ENCODE data around the gene KDM1A. TPM values are rescaled to one million over a fixed set of nuclear protein-coding genes. Genes with fewer than 3 reads are reported as not detected.

KDM1A gene
- total RNA-seq, 1 donor from 2014 or later: 27.4 TPM

DNA sequence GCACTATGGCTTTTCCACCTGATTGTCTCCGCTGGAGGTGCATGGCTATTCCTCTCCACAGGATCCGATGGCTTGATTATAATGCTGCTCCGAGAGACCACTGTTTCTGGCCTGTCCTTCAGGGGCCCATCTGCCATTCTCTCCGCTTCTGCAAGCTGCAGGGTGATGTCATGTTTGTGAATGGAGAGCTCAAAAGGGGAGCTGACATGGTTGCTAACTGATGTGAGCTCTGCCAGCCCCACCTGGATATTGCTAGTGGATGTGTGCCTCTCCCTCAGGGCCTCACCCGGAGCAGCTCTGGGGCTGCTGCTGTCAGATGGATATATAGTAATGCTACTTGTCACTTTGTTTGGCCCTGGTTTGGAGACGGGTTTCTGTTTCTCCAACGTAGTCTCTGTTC lies 72.3 kb downstream of the KDM1A start:
- no peaks in the 10 kb centered on the region for H3K9me3 ChIP-seq (replicated peaks)
- DNase-seq: no peak
- no peak overlapping the region for H3K4me3 ChIP-seq
- H3K36me3 ChIP-seq: peaks cover 76% of the 10 kb centered on the region
- no peak overlapping the region for H3K27ac ChIP-seq (replicated peaks)
- intact Hi-C loops (cut with micrococcal nuclease): no loop called here
- TF ChIP-seq, protein P1, sequence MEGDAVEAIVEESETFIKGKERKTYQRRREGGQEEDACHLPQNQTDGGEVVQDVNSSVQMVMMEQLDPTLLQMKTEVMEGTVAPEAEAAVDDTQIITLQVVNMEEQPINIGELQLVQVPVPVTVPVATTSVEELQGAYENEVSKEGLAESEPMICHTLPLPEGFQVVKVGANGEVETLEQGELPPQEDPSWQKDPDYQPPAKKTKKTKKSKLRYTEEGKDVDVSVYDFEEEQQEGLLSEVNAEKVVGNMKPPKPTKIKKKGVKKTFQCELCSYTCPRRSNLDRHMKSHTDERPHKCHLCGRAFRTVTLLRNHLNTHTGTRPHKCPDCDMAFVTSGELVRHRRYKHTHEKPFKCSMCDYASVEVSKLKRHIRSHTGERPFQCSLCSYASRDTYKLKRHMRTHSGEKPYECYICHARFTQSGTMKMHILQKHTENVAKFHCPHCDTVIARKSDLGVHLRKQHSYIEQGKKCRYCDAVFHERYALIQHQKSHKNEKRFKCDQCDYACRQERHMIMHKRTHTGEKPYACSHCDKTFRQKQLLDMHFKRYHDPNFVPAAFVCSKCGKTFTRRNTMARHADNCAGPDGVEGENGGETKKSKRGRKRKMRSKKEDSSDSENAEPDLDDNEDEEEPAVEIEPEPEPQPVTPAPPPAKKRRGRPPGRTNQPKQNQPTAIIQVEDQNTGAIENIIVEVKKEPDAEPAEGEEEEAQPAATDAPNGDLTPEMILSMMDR (IDR thresholded peaks at IDR 0.05; ENCODE audit: borderline replicate concordance): no peak
- H3K27me3 ChIP-seq (ENCODE audit: low read depth): no peaks in the 10 kb centered on the region
- no peaks in the 10 kb centered on the region for H3K4me1 ChIP-seq

GRCh38 chr1:23092447-23092846 lies 73.2 kb downstream of the KDM1A start:
- no peaks in the 10 kb centered on the region for H3K27me3 ChIP-seq (ENCODE audit: low read depth)
- H3K9me3 ChIP-seq (replicated peaks): no peaks in the 10 kb centered on the region
- H3K4me3 ChIP-seq: no peak overlapping the region
- intact Hi-C loops (cut with micrococcal nuclease): no loop called here
- TF ChIP-seq, protein P1 (IDR thresholded peaks at IDR 0.05; ENCODE audit: borderline replicate concordance): no peak
- DNase-seq: no peak
- peaks cover 72% of the 10 kb centered on the region for H3K36me3 ChIP-seq
- H3K4me1 ChIP-seq: no peaks in the 10 kb centered on the region
- H3K27ac ChIP-seq (replicated peaks): no peak overlapping the region

- TF ChIP-seq, protein P1 (IDR thresholded peaks at IDR 0.05; ENCODE audit: borderline replicate concordance): no peak
- peaks cover 42% of the 10 kb centered on the region for H3K4me1 ChIP-seq
- no peak for DNase-seq
- peaks cover 26% of the 10 kb centered on the region for H3K36me3 ChIP-seq
- no peaks in the 10 kb centered on the region for H3K27me3 ChIP-seq (ENCODE audit: low read depth)
- no peaks in the 10 kb centered on the region for H3K9me3 ChIP-seq (replicated peaks)
- intact Hi-C loops (cut with micrococcal nuclease): no loop called here
- no peak overlapping the region for H3K4me3 ChIP-seq
- H3K27ac ChIP-seq (replicated peaks): no peak overlapping the region
Measured at GRCh38 chr1:23097316-23097715, 78.0 kb downstream of the KDM1A start.

- TF ChIP-seq, protein P1 (IDR thresholded peaks at IDR 0.05; ENCODE audit: borderline replicate concordance): peak; percentile 96
- no peaks in the 10 kb centered on the region for H3K9me3 ChIP-seq (replicated peaks)
- H3K4me3 ChIP-seq: no peak overlapping the region
- intact Hi-C loops (cut with micrococcal nuclease): loop anchor here (2.0 kb wide), 1 partner anchor 86 kb away; no protein-coding TSS in a partner anchor
- H3K27me3 ChIP-seq (ENCODE audit: low read depth): no peaks in the 10 kb centered on the region
- H3K4me1 ChIP-seq: peaks cover 54% of the 10 kb centered on the region
- H3K36me3 ChIP-seq: peaks cover 13% of the 10 kb centered on the region
- peak; percentile 24 for DNase-seq
- H3K27ac ChIP-seq (replicated peaks): peak overlapping the region; percentile 37
Measured at GRCh38 chr1:23098463-23099170, 79.3 kb downstream of the KDM1A start.

GRCh38 chr1:23099171-23099536 lies 79.9 kb downstream of the KDM1A start:
- intact Hi-C loops (cut with micrococcal nuclease): loop anchor here (2.0 kb wide), 1 partner anchor 86 kb away; no protein-coding TSS in a partner anchor
- H3K4me3 ChIP-seq: no peak overlapping the region
- peak overlapping the region; percentile 37 for H3K27ac ChIP-seq (replicated peaks)
- H3K9me3 ChIP-seq (replicated peaks): no peaks in the 10 kb centered on the region
- DNase-seq: no peak
- H3K36me3 ChIP-seq: peaks cover 7% of the 10 kb centered on the region
- H3K27me3 ChIP-seq (ENCODE audit: low read depth): no peaks in the 10 kb centered on the region
- peaks cover 58% of the 10 kb centered on the region for H3K4me1 ChIP-seq
- TF ChIP-seq, protein P1 (IDR thresholded peaks at IDR 0.05; ENCODE audit: borderline replicate concordance): no peak
